ENCODE measurements around the gene LDLR. TPM values are rescaled to one million over a fixed set of nuclear protein-coding genes. Genes with fewer than 3 reads are reported as not detected.
A peak's percentile ranks its signal among the peaks of the same experiment; 100 is the strongest.

The LDLR gene
- total RNA-seq, 1 experiment from 2014 or later, result 182 TPM

DNA sequence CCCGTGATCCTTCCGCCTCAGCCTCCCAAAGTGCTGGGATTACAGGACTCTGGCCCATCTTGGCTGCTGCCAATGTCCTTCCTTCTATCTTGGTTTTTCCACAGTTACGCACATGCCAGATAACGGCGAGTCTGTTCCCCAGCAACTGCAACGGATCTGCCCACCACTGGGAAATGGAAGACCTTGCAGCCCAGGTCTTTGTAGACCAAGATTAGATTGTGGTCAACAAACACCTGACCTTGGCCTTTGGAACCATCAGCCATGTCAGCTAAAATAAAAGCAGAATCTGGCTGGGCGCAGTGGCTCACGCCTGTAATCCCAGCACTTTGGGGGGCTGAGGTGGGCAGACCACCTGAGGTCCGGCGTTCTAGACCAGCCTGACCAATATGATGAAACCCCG is 10.4 kb upstream of the LDLR start:
- no peaks in the 10 kb centered on the region for H3K36me3 ChIP-seq (ENCODE audit: low read depth)
- no peaks in the 10 kb centered on the region for H4K20me1 ChIP-seq (ENCODE audit: insufficient read depth)
- TF ChIP-seq, protein P1, sequence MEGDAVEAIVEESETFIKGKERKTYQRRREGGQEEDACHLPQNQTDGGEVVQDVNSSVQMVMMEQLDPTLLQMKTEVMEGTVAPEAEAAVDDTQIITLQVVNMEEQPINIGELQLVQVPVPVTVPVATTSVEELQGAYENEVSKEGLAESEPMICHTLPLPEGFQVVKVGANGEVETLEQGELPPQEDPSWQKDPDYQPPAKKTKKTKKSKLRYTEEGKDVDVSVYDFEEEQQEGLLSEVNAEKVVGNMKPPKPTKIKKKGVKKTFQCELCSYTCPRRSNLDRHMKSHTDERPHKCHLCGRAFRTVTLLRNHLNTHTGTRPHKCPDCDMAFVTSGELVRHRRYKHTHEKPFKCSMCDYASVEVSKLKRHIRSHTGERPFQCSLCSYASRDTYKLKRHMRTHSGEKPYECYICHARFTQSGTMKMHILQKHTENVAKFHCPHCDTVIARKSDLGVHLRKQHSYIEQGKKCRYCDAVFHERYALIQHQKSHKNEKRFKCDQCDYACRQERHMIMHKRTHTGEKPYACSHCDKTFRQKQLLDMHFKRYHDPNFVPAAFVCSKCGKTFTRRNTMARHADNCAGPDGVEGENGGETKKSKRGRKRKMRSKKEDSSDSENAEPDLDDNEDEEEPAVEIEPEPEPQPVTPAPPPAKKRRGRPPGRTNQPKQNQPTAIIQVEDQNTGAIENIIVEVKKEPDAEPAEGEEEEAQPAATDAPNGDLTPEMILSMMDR (conservative IDR thresholded peaks at IDR 0.05), result no peak
- TF ChIP-seq EZH2 (IDR thresholded peaks at IDR 0.05; ENCODE audit: low read depth), result no peak
- H3K9me2 ChIP-seq (ENCODE audit: insufficient read depth), result no peaks in the 10 kb centered on the region
- no peak overlapping the region for H3K4me3 ChIP-seq
- no TSS peak for BruUV-seq (replicated peaks)
- no peak overlapping the region for H2AFZ ChIP-seq
- ChIA-PET CTCF (no interaction called here), POLR2A (ENCODE audit: unreplicated experiment) (no interaction called here)
- H3K4me2 ChIP-seq, result no peak overlapping the region
- no peaks in the 10 kb centered on the region for H3K9me3 ChIP-seq (ENCODE audit: insufficient read depth, low read depth)
- H3K27me3 ChIP-seq (ENCODE audit: insufficient read depth, low read depth), result no peaks in the 10 kb centered on the region
- intact Hi-C loops (cut with micrococcal nuclease; ENCODE audit: unreplicated experiment), result no loop called here
- H3K27ac ChIP-seq, result no peak overlapping the region
- peaks cover 8% of the 10 kb centered on the region; the same call in 1 of the 2 replicates for H3F3A ChIP-seq (ENCODE audit: insufficient read depth, low read depth)
- H3K4me1 ChIP-seq (replicated peaks; ENCODE audit: insufficient read depth), result peaks cover 4% of the 10 kb centered on the region; the same call in 1 of the 2 replicates
- no peaks in the 10 kb centered on the region for H3K79me2 ChIP-seq (ENCODE audit: low read depth)
- DNase-seq, result no peak

DNA sequence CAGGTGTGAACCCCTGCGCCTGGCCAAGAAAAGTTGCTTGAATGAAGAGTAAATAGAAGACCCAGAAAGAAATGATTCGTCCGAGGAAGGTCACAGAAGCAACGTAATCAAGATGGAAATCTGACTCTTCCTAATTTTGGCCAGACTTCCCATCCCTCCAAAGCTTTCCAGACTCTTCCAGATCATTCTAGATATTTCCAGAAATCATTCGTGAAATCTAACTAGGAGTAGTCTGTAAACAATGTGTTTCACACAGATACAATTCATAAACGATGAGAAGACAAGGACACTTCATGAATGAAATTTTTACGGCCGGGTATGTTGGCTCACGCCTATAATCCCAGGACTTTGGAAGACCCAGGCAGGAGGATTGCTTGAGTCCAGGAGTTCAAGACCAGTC is 9.3 kb upstream of the LDLR start:
- BruUV-seq (replicated peaks), result no TSS peak
- H3K27ac ChIP-seq, result no peak overlapping the region
- H3K79me2 ChIP-seq (ENCODE audit: low read depth), result no peaks in the 10 kb centered on the region
- DNase-seq, result no peak
- TF ChIP-seq EZH2 (IDR thresholded peaks at IDR 0.05; ENCODE audit: low read depth), result no peak
- TF ChIP-seq, protein P1 (conservative IDR thresholded peaks at IDR 0.05), result no peak
- H3K4me2 ChIP-seq, result no peak overlapping the region
- no peaks in the 10 kb centered on the region for H3K27me3 ChIP-seq (ENCODE audit: insufficient read depth, low read depth)
- POLR2A ChIA-PET (ENCODE audit: unreplicated experiment), result interaction anchor here (0.6 kb wide), 1 partner anchor 542 kb away, joined by 5 read pairs; no protein-coding TSS in a partner anchor
- H3K9me2 ChIP-seq (ENCODE audit: insufficient read depth), result no peaks in the 10 kb centered on the region
- intact Hi-C loops (cut with micrococcal nuclease; ENCODE audit: unreplicated experiment), result no loop called here
- CTCF ChIA-PET, result no interaction called here
- peaks cover 15% of the 10 kb centered on the region for H3F3A ChIP-seq (ENCODE audit: insufficient read depth, low read depth)
- H3K4me1 ChIP-seq (replicated peaks; ENCODE audit: insufficient read depth), result peaks cover 15% of the 10 kb centered on the region
- H3K4me3 ChIP-seq, result no peak overlapping the region
- H3K9me3 ChIP-seq (ENCODE audit: insufficient read depth, low read depth), result no peaks in the 10 kb centered on the region
- H3K36me3 ChIP-seq (ENCODE audit: low read depth), result no peaks in the 10 kb centered on the region
- H2AFZ ChIP-seq, result no peak overlapping the region
- no peaks in the 10 kb centered on the region for H4K20me1 ChIP-seq (ENCODE audit: insufficient read depth)

DNA sequence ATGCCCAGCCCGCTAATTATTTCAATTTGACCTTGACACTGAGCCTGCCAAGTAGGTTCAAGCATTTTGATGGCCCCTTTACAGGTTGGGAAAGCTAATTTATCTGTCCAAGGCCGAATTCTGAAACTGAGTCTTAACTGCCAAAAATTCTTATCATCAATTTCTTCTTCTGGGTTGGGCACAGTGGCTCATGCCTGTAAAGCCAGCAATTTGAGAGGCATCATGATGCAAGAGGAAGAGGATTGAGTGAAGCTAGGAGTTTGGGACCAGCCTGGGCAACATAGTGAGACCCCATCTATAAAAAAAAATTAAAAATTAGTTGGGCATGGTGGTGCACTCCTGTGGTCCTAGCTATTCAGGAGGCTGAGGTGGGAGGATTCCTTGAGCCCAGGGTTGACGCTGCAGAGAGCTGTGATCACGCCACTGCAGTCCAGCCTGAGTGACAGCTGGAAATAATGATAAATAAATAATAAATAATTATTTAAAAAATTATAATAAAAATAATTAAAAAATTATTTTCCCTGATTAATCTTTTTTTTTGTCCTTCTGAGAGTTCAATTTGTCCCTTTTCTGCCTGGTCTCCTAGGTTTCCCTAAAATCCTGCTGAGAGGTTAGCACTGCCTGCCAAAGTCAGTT is 1.3 kb upstream of the LDLR start:
- Histone ChIP-seq H3F3A (ENCODE audit: insufficient read depth, low read depth) (peaks cover 68% of the 10 kb centered on the region), H4K20me1 (ENCODE audit: insufficient read depth) (peaks cover 11% of the 10 kb centered on the region; the same call in 1 of the 2 replicates), H3K36me3 (ENCODE audit: low read depth) (peaks cover 11% of the 10 kb centered on the region), H3K4me3 (no peak overlapping the region; the same call in 1 of the 2 replicates), H2AFZ (no peak overlapping the region), H3K27ac (peak overlapping the region; percentile 90), H3K9me2 (ENCODE audit: insufficient read depth) (no peaks in the 10 kb centered on the region), H3K9me3 (ENCODE audit: insufficient read depth, low read depth) (no peaks in the 10 kb centered on the region), H3K4me1 (replicated peaks; ENCODE audit: insufficient read depth) (peaks cover 67% of the 10 kb centered on the region), H3K27me3 (ENCODE audit: insufficient read depth, low read depth) (no peaks in the 10 kb centered on the region), H3K79me2 (ENCODE audit: low read depth) (peaks cover 28% of the 10 kb centered on the region), H3K4me2 (peak overlapping the region; percentile 89)
- DNase-seq, result no peak
- TF ChIP-seq, protein P1 (conservative IDR thresholded peaks at IDR 0.05), result no peak
- TF ChIP-seq EZH2 (IDR thresholded peaks at IDR 0.05; ENCODE audit: low read depth), result no peak
- intact Hi-C loops (cut with micrococcal nuclease; ENCODE audit: unreplicated experiment), result loop anchor here (5.0 kb wide), 1 partner anchor 126 kb away; the partner anchor contains the start of gene SMARCA4
- ChIA-PET CTCF (interaction anchor here (0.6 to 1.5 kb wide), 2 partner anchors 38 to 147 kb away, joined by 4 to 5 read pairs; no protein-coding TSS in a partner anchor), POLR2A (ENCODE audit: unreplicated experiment) (no interaction called here)
- BruUV-seq (replicated peaks), result no TSS peak

All from PC-9 (cell line).